ENCODE data around the gene THSD7A. TPM values are rescaled to one million over a fixed set of nuclear protein-coding genes. Genes with fewer than 3 reads are reported as not detected.

THSD7A gene
- total RNA-seq, 1 experiment from 2014 or later, result not detected

DNA sequence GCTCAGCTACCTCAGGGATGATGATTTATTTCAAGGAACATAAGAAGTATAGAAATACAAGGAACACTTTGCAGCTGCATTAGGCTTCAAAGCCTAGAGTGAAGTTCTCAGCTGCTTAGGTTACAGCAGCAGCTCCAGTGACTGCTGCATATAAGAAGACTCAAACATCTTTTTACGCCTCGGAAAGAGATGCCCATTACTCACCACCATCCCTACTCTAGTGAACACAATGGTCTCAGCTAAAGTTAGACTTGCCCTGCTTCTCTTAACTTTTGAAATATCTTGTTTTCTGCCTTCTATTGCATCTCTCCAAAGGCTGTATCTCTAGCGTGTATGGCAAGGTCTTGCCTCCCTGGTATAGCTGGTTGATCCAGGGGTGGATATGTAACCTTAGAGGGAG, 502.4 kb downstream of the THSD7A start:
- TF ChIP-seq, protein P1, sequence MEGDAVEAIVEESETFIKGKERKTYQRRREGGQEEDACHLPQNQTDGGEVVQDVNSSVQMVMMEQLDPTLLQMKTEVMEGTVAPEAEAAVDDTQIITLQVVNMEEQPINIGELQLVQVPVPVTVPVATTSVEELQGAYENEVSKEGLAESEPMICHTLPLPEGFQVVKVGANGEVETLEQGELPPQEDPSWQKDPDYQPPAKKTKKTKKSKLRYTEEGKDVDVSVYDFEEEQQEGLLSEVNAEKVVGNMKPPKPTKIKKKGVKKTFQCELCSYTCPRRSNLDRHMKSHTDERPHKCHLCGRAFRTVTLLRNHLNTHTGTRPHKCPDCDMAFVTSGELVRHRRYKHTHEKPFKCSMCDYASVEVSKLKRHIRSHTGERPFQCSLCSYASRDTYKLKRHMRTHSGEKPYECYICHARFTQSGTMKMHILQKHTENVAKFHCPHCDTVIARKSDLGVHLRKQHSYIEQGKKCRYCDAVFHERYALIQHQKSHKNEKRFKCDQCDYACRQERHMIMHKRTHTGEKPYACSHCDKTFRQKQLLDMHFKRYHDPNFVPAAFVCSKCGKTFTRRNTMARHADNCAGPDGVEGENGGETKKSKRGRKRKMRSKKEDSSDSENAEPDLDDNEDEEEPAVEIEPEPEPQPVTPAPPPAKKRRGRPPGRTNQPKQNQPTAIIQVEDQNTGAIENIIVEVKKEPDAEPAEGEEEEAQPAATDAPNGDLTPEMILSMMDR (IDR thresholded peaks at IDR 0.05; ENCODE audit: unreplicated experiment), result no peak
- POLR2A ChIA-PET, result no interaction called here
- intact Hi-C loops (cut with micrococcal nuclease), result no loop called here
- DNase-seq (ENCODE audit: unreplicated experiment), result no peak
- peaks cover 10% of the 10 kb centered on the region for H3K4me1 Mint-ChIP-seq (ENCODE audit: insufficient read depth, unreplicated experiment)
- no TSS peak for BruUV-seq (replicated peaks)
- no peaks in the 10 kb centered on the region for H3K9me3 Mint-ChIP-seq (ENCODE audit: unreplicated experiment)
- CTCF ChIA-PET, result interaction anchor here (0.9 to 1.8 kb wide), 4 partner anchors 11 to 16 kb away, joined by 3 to 5 read pairs (median 4); no protein-coding TSS in a partner anchor
- H3K27me3 Mint-ChIP-seq (ENCODE audit: insufficient read depth, unreplicated experiment), result no peaks in the 10 kb centered on the region
- no peak overlapping the region for H3K4me3 Mint-ChIP-seq (ENCODE audit: unreplicated experiment)
- no peaks in the 10 kb centered on the region for H3K36me3 Mint-ChIP-seq (ENCODE audit: insufficient read depth, unreplicated experiment)
- no peak overlapping the region for H3K27ac Mint-ChIP-seq (ENCODE audit: low read depth, unreplicated experiment)

DNA sequence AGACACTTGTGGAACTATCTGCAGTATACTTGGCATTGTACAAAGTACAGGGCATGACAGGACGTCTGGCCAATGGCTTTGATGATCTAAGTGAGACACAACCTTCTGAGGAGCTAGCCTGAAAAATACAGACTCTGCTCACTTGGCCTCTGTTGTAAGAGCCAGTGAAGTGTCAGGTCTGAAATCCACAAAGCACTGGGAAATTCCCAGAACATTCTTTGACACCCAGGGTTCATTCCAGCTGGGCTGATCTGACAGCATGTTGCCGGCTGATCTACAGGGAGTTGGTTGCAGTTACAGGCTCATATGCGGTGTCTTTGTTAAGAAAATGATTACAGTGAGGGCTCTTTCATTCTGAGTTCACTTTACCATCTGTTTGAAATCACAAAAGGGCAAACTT, 503.7 kb downstream of the THSD7A start:
- H3K27ac Mint-ChIP-seq (ENCODE audit: low read depth, unreplicated experiment), result no peak overlapping the region
- DNase-seq (ENCODE audit: unreplicated experiment), result no peak
- no TSS peak for BruUV-seq (replicated peaks)
- CTCF ChIA-PET, result no interaction called here
- intact Hi-C loops (cut with micrococcal nuclease), result no loop called here
- H3K4me3 Mint-ChIP-seq (ENCODE audit: unreplicated experiment), result no peak overlapping the region
- H3K36me3 Mint-ChIP-seq (ENCODE audit: insufficient read depth, unreplicated experiment), result no peaks in the 10 kb centered on the region
- H3K4me1 Mint-ChIP-seq (ENCODE audit: insufficient read depth, unreplicated experiment), result peaks cover 10% of the 10 kb centered on the region
- POLR2A ChIA-PET, result interaction anchor here (0.6 kb wide), 1 partner anchor 246 kb away, joined by 3 read pairs; no protein-coding TSS in a partner anchor
- no peaks in the 10 kb centered on the region for H3K9me3 Mint-ChIP-seq (ENCODE audit: unreplicated experiment)
- TF ChIP-seq, protein P1 (IDR thresholded peaks at IDR 0.05; ENCODE audit: unreplicated experiment), result no peak
- H3K27me3 Mint-ChIP-seq (ENCODE audit: insufficient read depth, unreplicated experiment), result no peaks in the 10 kb centered on the region

DNA sequence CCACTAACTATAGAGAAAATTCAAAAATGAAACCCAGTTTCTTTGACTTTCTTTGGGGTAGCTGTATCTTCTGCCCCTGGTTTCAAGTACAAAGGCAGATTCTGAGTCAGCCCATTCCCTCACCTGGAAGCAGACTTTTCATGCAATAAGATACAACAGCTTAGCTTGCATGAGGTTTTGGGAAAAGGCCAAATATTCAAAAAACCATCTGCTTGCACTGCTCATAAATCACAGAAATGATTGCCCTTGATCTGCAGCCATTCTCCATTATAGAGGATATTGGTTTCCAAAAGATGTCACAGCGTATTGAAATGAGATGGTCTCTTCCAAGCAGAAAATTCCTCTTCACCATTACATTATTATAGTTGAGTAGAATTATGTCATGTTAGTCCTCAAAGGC, 504.4 kb downstream of the THSD7A start:
- H3K27ac Mint-ChIP-seq (ENCODE audit: low read depth, unreplicated experiment), result no peak overlapping the region
- no peaks in the 10 kb centered on the region for H3K27me3 Mint-ChIP-seq (ENCODE audit: insufficient read depth, unreplicated experiment)
- POLR2A ChIA-PET, result interaction anchor here (0.6 kb wide), 1 partner anchor 169 kb away, joined by 3 read pairs; no protein-coding TSS in a partner anchor
- CTCF ChIA-PET, result no interaction called here
- no TSS peak for BruUV-seq (replicated peaks)
- no peaks in the 10 kb centered on the region for H3K9me3 Mint-ChIP-seq (ENCODE audit: unreplicated experiment)
- H3K4me3 Mint-ChIP-seq (ENCODE audit: unreplicated experiment), result no peak overlapping the region
- intact Hi-C loops (cut with micrococcal nuclease), result no loop called here
- no peaks in the 10 kb centered on the region for H3K36me3 Mint-ChIP-seq (ENCODE audit: insufficient read depth, unreplicated experiment)
- H3K4me1 Mint-ChIP-seq (ENCODE audit: insufficient read depth, unreplicated experiment), result peaks cover 10% of the 10 kb centered on the region
- DNase-seq (ENCODE audit: unreplicated experiment), result no peak
- TF ChIP-seq, protein P1 (IDR thresholded peaks at IDR 0.05; ENCODE audit: unreplicated experiment), result no peak

All from MCF 10A (cell line).